ENCODE data around the gene STK25.
A peak's percentile ranks its signal among the peaks of the same experiment; 100 is the strongest.
"Not testable (repeated sequence)": the region's sequence is repeated elsewhere in the genome, so short reads cannot be mapped to it uniquely, and the experiment has no call there.

The STK25 gene

DNA sequence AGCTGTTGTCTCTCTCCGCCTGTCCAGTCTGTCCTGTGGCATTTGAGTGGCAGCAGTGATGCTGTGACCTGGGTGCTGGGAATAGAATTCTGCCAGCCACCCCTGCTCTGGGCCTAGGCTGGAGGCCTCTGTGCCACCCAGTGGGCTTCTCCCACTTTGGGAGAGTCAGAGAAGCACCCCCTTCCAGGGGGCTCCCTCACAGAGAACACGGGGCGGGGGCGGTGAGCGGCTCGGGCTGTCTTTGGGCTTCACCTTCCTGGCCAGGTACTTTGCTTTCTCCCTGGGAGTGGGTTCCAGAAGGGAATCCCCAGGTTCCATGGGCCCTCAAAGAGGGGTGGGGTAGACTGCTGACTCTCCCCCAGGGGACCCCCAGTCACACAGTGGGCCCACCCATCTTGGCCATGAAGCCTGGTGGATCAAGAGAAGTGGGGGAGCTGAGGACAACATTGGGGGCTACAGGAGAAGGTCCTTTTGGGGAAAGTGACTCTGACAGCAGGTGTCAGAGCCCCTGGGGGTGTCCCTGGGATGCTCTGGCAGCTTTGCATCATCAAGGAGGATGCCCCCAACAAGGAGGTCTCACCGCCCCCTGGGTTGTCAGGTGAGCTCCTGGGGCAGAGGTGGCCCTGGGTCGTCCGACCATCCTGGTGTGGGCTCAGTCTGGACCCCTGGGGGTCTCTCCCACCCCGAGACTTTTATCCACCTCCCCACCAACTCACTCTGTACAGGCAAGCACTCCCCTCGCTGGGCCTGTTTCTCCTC lies 31.4 kb upstream of the STK25 start:
- no peak for DNase-seq

DNA sequence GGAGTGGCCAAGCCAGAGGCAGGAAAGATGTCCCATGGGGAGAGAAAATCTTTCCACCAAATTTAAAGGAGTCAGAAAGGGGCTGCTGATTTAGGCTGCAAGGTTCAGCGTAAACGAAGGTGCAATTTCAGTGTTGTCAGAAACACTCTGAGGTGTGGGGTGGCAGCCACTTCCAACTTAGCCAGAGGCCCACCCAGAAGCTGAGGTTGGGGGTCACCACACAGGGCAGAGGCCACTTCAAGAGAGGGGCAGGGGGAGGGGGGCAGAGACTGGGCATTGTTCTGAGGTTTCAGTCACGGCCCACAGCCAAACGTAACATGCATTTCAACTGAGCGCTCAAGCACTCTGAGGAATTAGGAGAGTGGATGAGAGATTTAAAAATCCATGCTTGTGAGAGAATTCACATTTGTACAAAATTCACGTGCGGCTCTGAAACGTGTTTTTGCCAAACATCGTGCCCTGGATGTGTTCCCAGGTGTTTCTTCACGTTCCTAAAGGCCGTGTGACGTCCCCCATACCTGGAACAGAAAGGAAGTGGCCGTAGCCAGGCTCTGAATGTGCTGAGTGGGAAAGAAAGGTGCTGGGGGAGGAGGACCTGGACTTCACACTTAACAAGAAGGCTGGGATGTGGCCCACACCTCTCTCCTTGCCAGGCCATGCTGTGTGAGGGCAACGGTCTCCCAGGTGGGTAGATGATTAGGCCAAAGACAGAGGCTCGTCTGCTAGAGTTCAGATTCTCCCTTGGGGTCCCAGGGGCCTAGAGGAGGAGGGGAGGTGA lies 30.6 kb upstream of the STK25 start:
- DNase-seq, result no peak

DNA sequence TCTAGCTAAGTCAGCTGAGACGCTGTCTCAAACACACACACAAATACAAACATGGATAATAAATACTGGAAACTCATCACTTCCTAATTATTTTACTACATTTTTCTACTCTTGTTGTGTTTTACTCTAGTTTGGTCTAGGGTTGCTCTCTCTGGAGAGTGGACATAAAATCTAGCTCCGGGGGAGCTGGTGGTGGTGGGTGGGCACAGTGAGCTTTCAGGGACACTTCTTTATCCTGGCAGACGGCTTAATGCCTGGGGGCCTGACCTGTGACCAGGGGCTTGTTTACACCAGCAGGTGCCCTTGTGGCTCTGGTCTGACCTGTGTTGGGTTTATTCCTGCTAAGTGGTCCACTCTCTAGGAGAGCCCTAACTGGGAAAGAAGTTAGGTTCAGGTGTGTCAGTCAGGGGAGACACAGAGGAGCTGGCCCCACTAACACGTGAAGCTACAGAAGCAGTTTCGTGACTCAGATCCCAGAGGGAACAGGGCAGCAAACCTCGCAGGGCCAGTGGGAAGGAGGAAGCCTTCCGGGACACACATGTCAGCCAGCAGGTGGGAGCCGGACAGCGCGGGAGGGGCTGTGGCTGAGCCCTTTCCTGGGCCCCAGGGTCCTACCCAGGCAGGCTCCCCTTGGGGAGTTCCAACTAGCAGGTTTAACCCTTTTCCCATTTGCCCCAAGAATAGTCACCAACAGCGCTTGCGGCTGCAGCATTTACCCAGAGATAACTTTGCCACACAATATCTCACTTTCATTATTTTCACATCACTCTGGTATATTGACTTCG lies 27.7 kb upstream of the STK25 start:
- no peak for DNase-seq

DNA sequence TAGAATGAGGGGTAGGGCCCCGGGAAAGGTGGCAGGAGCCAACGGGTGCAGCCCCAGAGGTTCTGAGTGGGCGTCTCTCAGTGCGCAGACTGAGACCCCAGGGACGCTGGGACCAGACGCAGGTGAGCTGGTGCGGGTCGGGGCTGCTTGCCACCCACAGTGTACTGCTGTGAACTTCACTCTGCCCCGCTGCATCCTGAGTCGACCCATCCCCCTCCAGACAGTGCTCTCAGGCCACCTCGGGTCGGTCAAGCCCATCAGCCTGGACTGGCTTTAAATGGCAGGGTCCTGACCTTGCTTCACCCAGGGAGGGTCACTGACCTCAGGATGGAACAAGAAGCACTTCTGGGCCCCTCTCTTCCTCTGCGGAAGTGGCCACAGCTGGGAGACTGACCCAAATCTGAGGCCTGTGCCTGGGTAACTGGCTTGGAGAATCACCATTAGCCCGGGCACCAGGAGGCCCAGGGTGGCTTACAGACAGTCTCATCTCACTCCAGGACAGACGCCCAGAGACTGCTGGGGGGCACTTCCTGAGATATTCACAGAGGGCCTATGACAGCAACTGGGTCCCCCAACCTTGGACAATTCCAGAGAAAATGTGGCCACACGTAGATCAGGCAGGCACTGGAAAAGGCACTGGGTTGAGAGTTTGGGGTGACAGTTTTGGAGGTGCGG lies 26.5 kb upstream of the STK25 start:
- no peak for DNase-seq

DNA sequence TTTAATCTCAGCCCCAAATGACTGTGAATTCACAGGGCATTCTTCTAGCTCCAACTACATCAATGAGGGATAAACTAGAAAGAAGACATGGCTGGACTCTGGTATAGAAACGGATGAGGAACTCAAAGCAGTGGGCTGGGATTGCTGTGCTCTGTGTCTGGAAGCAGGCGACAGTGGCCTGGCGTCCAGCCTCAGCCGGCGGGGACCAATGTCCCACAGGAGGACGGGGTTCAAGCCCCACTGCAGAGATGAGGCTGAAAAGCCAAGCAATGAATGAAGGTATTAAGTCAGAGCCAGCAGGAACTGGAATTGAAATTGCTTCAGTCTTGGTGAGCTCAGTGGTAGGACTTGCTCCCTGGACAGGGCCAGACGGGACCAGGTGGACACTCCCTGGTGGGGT lies 25.9 kb upstream of the STK25 start:
- DNase-seq, result no peak

DNA sequence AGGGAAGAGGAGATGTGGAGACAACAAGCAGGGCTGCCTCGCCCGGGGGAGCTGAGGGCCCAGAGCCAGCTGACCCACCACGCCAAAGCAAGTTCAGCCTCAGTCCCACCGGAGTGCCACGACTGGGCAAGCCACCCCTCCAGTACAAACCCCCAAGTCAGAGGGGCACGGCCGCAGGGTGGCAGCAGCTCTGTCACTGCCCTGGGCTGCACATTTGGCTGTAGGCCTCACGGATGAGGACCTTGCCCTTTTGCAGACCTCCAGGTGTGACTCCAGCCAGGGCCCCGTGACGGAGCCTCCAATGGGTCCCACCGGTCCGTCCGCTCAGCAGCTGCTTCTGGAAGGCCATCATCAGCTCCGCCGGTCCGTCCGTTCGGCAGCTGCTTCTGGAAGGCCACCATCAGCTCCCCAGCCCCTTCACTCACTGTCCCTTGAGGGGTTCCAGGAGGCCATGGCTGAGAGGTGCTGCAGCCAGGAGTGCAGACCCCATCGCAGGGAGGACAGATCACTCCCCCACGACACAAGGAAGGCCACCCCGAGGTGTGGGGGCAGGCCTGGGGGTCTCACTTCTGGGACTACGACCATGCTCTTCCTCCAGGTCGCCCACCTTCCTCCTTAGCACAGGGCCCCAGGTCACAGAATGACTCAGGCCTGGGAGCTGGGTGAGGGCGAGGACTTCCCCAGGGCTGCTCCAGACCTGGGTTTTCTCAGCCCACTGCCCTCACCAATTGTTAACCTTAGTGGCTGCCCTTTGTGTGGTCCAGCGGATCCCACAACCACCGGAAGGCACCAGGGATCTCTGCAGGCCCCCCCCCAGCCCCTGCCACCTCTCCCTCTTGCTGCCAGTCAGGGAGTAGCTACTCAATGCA lies 24.6 kb upstream of the STK25 start:
- DNase-seq, result no peak

DNA sequence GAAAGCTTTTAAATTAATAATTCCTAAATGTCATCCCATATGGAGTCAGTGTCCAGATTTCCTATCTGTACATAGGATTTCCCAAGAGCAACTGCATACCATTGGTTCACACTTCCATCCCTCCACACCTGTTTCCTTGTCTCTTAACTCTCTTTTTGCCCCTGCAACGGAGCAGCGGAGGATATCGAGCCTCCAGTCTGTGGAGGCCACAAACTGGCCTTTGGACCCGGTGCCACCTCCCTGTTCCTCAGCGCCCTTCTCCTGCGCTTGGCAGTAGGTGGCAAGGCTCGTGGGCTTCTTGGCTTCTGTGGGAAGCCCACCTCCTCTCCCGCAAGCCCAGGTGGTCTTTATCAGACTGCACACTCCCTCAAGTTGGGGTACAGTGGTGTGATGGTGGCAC lies 23.8 kb upstream of the STK25 start:
- no peak for DNase-seq

DNA sequence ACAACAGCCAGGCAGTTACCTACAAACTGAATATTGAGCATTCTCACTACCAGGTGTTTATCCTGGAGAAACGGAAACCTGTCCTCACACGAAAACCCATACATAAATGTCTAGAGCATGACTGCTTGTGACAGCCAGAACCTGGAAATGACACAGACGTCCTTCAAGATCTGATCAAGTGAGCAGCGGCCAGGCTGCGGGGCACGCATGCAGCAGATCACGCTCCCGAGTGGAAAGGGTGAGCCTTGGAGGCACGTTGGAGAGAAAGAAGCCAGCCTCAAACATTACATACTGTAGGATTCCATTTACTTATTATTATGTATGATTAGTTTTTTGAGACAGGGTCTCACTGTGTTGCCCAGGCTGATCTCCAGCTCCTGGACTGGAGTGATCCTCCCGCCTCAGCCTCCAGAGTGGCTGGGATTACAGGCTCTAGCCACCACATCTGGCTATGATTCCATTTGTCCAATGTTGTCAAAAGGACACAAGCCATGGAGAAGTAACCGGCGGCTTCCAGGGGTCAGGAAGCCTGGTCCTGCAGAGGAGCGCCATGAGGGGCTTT lies 22.9 kb upstream of the STK25 start:
- no peak for DNase-seq

DNA sequence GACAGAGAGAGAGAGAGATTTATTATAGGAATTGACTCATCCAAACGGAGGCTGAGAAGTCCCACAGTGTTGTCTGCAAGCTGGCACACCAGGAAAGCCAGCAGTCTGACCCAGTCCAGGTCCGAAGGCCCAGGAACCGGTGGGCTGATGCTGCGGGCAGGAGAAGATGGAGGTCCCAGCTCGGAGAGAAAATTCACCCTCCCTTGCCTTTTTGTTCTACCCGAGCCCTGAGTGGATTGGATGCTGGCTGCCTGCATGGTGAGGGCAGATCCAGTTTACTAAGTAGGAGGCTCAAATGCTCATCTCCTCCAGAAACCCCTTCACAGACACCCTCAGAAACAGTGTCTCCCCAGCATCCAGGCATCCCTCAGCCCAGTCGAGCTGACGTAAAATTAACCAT lies 22.2 kb upstream of the STK25 start:
- no peak for DNase-seq

DNA sequence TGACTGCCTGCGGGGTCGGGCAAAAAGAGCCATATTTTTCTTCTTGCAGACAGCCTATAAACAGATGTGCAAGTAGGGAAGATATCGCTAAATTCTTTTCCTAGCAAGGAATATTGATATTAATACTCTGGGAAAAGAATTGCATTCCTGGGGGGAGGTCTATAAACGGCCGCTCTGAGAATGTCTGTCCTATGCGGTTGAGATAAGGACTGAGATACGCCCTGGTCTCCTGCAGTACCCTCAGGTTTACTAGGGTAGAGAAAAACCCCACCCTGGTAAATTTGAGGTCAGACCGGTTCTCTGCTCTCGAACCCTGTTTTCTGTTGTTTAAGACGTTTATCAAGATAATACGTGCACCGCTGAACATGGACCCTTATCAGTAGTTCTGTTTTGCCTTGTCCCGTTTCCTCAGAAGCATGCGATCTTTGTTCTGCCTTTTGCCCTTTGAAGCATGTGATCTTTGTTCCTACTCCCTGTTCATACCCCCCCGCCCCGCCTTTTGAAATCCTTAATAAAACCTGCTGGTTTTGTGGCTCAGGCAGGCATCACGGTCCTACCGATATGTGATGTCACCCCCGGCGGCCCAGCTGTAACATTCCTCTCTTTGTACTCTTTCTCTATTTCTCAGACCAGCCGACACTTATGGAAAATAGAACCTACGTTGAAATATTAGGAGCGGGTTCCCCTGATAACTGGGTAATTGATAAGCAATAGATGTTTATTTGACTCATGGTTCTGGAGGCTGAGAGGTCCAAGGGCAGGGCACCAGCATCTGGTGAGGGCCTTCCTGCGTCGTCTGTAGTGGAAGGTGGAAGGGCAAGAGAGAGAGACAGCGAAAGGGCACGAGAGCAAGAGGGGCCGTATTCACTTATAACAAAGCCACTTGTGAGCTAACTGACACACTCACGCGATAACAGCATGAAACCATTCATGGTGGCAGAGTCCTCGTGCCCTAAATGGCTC lies 17.7 kb upstream of the STK25 start:
- DNase-seq, result not testable (repeated sequence)

DNA sequence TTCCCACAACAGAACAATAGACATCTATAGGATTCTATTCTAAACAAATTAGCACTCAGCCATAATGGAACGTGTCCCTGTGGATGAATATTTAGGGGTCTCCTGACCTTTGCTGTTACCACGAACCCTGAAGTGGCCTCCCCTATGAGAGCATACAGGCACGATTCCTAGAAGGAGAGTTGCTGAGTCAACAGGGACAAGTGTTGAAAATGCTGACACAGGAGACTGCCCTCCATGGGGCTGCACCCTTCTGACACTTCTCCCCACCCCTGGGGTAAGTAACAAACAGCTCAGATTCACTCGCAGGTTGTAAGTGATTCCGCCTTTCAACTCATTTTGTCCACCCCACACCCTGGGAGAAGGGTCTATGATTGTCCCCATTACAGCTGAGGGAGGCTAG lies 14.1 kb upstream of the STK25 start:
- DNase-seq, result no peak

DNA sequence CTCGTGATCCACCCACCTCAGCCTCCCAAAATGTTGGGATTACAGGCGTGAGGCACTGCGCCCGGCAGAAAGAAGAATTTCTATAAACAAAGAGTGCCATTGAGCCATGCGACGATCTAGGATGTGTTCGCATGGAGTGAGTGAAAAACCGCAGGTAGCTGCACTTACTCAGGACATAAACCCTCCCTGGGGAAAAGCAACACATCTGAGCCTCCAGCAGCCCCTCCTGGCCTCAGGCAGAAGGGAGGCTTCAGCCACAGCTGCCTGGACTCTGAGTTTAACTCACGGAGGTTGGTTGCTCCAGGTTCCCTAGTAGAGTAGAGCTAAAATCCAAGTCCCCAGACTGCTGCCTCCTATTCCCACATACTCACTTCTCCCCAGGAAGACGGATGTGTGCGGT lies 11.3 kb upstream of the STK25 start:
- DNase-seq, result no peak

DNA sequence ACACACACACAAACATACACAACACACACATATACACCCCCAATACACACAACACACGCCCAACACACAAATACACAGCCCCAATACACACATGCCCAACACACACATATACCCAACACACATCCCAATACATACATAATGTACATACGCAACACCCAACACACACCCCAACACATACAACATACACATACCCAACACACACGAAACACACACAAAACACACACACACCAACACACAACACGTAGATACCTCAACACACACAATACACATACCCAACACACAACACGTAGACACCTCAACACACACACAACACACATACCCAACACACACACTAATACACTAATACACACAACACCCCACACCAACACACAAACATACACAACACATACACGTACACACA lies 8.9 kb upstream of the STK25 start:
- no peak for DNase-seq

DNA sequence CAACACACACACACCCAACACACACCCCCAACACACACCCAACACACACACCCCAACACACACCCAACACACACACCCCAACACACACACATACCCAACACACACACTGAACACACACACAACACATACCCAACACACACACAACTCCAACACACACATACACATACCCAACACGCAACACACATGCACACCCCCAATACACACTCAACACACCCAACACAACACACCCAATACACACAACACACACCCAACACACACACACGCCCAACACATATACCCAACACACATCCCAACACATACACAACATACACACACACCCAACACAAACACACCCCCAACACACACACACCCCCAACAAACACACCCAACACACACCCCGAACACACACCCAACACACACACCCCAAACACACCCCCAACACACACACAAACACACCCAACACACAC lies 8.2 kb upstream of the STK25 start:
- no peak for DNase-seq

DNA sequence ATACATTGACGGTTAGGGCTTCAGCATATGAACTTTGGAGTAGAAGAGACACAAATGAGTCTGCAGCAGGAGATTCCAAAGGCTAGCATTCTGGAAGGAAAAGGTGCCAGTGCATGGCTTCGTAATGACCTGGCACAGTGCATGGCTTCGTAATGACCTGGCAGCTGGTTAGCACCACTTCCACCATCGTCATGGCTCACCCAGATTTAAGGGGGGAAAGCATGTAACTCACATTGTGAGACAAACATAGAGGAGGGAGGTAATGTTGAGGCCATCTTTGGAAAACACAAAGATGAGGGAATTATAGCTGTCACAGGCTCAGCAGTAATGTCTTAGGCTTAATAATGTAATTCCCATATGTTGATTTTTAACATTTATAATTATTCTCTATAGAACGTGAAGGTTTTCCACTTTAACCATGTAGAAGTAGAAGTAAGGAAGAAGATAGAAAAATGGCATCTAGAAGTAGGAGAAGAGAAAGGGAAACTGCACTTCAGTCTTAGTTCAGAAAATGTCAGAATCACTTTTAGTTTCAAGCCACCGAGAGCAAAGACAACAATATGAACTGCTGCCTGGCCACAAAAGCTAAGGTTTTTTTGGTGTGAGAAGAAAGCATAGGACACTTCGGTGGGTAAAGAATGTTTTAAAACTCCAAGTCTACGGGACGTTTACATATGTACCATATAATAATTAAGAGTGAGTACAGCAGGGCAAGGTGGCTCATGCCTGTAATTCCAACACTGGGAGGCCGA lies 6.8 kb upstream of the STK25 start:
- DNase-seq, result no peak

DNA sequence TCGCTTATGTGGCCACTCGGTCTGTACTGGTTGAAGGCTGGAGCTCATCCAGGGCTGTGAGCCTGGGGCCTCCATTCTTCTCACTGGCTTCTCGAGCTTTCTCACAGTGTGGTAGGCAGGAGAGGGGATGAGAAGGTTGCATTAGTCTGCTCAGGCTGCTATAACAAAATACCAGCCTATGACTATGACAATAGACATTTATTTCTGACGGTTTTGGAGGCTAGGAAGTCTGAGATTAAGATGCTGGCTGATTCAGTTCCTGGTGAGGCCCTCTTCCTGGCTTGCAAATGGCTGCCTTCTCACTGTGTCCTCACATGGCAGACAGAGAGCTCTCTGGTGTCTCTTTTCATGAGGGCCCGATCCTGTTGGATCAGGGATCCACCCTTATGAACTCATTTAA lies 6.2 kb upstream of the STK25 start:
- DNase-seq, result no peak

DNA sequence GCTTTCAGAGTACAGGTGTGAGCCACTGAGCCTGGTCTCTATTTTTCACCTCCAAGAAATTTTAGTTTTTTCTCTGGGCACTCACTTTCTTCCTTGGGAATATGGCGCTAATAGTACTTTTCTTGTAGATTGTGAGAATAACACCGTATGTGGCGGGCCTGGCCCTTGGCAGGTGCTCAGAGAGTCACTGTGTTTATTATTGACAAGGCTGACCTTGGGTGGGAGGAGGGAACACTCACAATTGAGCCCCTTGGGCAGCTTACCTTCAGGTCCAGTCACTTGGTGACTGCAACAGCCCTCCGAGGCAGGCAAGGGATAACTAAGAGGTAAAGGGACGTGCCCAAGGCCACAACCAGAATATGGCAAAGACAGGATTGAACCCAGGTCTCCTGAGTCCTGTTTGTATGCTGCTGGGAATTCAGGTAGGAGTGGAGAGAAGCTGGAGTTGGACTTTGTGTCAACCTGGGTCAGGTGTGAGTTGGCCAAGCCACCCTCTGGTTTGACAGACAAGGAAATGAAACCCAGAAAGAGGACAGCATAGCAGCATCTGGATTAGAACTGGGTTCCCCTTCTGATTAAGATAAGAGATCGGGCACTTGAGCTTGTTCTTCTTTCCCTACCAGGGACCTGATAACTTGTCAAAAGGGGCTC lies 2.8 kb upstream of the STK25 start:
- DNase-seq, result no peak

DNA sequence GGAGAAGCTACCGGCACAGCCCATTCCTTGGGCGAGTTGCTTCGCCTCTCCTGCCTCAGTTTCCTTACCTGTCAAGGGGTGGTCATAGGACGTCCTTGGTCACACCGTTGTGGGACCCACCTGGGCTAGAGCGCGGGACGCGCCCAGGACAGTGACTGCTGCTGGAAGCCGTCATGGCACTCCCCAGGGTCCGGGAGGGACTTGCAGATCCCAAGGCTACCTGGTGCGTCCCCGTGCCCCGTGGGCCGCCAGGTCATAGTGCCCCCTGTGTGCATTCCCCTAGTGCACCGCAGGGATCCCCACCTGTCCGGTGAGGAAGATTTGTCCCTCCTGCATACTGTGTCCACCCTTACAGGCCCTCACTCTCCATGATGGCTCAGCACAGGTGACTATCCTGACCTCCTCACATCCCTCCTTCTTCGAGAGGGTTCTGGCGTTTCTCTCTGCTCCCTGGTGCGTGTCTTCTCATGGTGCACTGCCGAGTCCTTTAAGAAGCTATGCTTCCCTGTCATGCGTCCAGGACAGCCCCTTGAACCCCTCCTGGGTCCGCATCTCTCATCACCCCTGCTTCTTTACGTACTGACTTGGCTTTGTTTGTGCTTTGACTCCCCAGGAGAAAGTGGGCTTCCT lies 886 bp upstream of the STK25 start:
- peak in 1 of 2 experiments; percentile 7 for DNase-seq

All from stimulated activated CD4-positive, alpha-beta T cell treated with anti-CD3 and anti-CD28 coated beads, Interleukin-4, amount 100 ng/mL, for 4 hours (primary cell).